Measurements from ENCODE around the gene CIROP. TPM values are rescaled to one million over a fixed set of nuclear protein-coding genes. Genes with fewer than 3 reads are reported as not detected.

Gene CIROP
- total and polyA plus RNA-seq, 9 of the 15 experiments (the other 6 are each of a cell fraction or from before 2014, with no cell fraction given), result not detected

DNA sequence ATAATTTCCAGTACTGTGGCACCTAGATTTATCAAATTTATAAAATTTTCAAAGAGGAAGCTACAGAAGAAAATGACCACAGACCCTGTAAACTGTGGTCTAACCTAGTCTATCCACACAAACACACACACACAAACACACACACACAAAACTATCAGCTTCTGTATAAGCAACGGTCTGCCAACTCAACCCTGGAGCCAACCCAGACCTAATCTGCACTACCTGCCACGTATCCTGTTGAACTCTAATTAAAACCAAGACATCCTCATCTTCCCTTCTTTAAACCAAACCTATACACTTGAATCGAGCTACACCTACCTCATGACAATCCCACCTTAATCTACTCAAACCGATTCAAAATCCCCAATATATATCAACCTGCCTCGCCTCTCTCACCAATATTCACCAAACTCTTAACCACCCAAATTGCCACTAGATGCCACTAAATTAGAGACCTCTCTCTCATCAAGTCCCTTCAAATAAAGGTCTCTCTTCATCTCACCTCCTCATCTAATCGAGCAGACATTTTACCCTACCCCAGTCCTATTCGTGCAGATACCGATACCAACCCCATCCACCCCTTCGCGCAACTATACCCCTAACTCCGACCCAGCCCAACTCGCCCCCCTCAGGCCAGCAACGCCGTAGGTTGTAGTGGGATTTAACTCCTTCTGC lies 10.7 kb downstream of the CIROP start (continued):
- TF ChIP-seq, protein P1, sequence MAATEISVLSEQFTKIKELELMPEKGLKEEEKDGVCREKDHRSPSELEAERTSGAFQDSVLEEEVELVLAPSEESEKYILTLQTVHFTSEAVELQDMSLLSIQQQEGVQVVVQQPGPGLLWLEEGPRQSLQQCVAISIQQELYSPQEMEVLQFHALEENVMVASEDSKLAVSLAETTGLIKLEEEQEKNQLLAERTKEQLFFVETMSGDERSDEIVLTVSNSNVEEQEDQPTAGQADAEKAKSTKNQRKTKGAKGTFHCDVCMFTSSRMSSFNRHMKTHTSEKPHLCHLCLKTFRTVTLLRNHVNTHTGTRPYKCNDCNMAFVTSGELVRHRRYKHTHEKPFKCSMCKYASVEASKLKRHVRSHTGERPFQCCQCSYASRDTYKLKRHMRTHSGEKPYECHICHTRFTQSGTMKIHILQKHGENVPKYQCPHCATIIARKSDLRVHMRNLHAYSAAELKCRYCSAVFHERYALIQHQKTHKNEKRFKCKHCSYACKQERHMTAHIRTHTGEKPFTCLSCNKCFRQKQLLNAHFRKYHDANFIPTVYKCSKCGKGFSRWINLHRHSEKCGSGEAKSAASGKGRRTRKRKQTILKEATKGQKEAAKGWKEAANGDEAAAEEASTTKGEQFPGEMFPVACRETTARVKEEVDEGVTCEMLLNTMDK (IDR thresholded peaks at IDR 0.05; ENCODE audit: borderline replicate concordance, insufficient read depth, low read depth, low read length, poor library complexity, severe bottlenecking), result peak; percentile 77
- TF ChIP-seq ARID1B (IDR thresholded peaks at IDR 0.05) (peak; percentile 51), BRD4 (IDR thresholded peaks at IDR 0.05) (no peak), NCOA1 (IDR thresholded peaks at IDR 0.05; ENCODE audit: low read depth) (peak; percentile 32; the same call in 1 of the 2 replicates), GABPB2 (CRISPR knock-in tag; conservative IDR thresholded peaks at IDR 0.05) (no peak), RNF2 (IDR thresholded peaks at IDR 0.05) (no peak), HDAC1 (IDR thresholded peaks at IDR 0.05) (peak in 1 of 2 experiments; percentile 58; a peak in 1 of 4 replicates), ZKSCAN3 (CRISPR knock-in tag; IDR thresholded peaks at IDR 0.05) (peak; percentile 65; the same call in 1 of the 2 replicates), OTX1 (CRISPR knock-in tag; IDR thresholded peaks at IDR 0.05) (0 out of 2 replicates have a peak, but pooled peaks have one; percentile 47), HLTF (IDR thresholded peaks at IDR 0.05) (peak; percentile 69; the same call in 1 of the 2 replicates), RBM34 (IDR thresholded peaks at IDR 0.05; ENCODE audit: borderline replicate concordance, insufficient read depth, low read length) (no peak), DPF2 (IDR thresholded peaks at IDR 0.05) (peak; percentile 73)
- TF ChIP-seq, protein P2, sequence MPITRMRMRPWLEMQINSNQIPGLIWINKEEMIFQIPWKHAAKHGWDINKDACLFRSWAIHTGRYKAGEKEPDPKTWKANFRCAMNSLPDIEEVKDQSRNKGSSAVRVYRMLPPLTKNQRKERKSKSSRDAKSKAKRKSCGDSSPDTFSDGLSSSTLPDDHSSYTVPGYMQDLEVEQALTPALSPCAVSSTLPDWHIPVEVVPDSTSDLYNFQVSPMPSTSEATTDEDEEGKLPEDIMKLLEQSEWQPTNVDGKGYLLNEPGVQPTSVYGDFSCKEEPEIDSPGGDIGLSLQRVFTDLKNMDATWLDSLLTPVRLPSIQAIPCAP (CRISPR knock-in tag; IDR thresholded peaks at IDR 0.05; ENCODE audit: borderline replicate concordance), result no peak
- TF ChIP-seq, protein P3, sequence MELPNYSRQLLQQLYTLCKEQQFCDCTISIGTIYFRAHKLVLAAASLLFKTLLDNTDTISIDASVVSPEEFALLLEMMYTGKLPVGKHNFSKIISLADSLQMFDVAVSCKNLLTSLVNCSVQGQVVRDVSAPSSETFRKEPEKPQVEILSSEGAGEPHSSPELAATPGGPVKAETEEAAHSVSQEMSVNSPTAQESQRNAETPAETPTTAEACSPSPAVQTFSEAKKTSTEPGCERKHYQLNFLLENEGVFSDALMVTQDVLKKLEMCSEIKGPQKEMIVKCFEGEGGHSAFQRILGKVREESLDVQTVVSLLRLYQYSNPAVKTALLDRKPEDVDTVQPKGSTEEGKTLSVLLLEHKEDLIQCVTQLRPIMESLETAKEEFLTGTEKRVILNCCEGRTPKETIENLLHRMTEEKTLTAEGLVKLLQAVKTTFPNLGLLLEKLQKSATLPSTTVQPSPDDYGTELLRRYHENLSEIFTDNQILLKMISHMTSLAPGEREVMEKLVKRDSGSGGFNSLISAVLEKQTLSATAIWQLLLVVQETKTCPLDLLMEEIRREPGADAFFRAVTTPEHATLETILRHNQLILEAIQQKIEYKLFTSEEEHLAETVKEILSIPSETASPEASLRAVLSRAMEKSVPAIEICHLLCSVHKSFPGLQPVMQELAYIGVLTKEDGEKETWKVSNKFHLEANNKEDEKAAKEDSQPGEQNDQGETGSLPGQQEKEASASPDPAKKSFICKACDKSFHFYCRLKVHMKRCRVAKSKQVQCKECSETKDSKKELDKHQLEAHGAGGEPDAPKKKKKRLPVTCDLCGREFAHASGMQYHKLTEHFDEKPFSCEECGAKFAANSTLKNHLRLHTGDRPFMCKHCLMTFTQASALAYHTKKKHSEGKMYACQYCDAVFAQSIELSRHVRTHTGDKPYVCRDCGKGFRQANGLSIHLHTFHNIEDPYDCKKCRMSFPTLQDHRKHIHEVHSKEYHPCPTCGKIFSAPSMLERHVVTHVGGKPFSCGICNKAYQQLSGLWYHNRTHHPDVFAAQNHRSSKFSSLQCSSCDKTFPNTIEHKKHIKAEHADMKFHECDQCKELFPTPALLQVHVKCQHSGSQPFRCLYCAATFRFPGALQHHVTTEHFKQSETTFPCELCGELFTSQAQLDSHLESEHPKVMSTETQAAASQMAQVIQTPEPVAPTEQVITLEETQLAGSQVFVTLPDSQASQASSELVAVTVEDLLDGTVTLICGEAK (IDR thresholded peaks at IDR 0.05), result peak; percentile 77
- TF ChIP-seq, protein P3 (CRISPR knock-in tag; IDR thresholded peaks at IDR 0.05), result no peak

Measured in K562 (cell line).